ENCODE measurements around the gene MORC3.
A peak's percentile ranks its signal among the peaks of the same experiment; 100 is the strongest.
"Not testable (repeated sequence)": the region's sequence is repeated elsewhere in the genome, so short reads cannot be mapped to it uniquely, and the experiment has no call there.

MORC3 gene, protein sequence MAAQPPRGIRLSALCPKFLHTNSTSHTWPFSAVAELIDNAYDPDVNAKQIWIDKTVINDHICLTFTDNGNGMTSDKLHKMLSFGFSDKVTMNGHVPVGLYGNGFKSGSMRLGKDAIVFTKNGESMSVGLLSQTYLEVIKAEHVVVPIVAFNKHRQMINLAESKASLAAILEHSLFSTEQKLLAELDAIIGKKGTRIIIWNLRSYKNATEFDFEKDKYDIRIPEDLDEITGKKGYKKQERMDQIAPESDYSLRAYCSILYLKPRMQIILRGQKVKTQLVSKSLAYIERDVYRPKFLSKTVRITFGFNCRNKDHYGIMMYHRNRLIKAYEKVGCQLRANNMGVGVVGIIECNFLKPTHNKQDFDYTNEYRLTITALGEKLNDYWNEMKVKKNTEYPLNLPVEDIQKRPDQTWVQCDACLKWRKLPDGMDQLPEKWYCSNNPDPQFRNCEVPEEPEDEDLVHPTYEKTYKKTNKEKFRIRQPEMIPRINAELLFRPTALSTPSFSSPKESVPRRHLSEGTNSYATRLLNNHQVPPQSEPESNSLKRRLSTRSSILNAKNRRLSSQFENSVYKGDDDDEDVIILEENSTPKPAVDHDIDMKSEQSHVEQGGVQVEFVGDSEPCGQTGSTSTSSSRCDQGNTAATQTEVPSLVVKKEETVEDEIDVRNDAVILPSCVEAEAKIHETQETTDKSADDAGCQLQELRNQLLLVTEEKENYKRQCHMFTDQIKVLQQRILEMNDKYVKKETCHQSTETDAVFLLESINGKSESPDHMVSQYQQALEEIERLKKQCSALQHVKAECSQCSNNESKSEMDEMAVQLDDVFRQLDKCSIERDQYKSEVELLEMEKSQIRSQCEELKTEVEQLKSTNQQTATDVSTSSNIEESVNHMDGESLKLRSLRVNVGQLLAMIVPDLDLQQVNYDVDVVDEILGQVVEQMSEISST

DNA sequence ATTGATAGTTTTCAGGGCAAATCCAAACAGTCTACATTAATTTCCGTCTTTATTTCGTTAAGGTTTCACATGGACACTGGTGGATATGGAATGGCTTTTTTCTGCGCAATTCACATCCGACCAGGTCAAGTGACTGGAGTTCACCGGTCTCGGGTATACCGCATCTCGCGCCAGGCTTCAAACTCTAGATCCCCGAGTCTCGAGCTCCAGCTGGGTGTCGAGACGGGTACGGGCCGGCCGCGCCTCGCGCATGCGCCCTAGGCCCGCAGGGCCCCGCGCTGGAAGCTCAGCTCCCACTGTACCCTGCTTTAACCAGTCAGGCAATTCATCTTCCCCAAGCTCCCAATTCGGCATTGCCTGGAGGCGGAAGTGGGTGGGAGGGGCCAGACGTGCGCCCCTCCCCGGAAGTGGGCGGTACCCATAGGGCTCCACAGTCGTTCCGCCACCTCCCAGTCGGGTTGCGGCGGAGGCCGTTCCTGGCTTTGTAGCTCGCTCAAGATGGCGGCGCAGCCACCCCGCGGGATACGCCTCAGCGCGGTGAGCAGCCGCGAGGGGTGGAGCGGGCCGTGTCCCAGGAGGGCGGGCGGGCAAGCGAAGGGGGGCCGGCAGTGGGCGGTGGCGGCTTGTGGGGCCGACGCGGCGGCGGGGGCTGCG lies at the start of gene MORC3:
TSS of gene MORC3 (plus strand) at position 431 of the 654 bp plus-strand sequence. CDS start at position 499, 68 bp downstream.
- DNase-seq = peak; percentile 99

DNA sequence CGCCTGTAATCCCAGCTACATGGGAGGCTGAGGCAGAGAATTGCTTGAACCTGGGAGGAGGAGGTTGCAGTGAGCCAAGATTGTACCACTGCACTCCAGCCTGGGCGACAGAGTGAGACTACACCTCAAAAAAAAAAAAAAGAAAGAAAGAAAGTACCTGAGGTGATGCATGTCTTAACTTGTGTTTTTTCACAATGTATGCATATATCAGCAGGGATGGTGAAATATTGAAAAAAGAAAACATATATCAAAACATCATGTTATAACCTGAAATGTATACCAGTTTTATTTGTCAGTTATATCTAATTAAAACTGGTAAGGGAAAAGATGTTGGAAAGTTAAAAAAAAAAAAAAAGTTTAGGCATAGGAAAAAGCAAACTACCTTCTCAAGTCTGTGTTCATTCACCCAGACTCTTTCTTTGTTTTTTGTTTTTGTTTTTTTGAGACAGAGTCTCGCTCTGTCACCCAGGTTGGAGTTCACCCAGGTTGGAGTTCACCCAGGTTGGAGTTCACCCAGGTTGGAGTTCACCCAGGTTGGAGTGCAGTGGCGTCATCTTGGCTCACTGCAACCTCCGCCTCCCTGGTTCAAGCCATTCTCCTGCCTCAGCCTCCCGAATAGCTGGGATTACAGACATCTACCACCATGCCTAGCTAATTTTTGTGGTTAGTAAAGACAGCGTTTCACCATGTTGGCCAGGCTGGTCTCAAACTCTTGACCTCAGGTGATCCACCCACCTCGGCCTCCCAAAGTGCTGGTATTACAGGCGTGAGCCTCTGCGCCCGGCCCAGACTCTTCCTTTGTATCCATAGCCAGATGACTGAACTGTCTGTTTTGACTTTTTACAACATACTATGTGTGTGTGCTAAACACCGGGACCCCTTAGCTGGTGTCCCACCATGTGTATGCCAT lies 49.0 kb upstream of the MORC3 start:
- DNase-seq = not testable (repeated sequence)

DNA sequence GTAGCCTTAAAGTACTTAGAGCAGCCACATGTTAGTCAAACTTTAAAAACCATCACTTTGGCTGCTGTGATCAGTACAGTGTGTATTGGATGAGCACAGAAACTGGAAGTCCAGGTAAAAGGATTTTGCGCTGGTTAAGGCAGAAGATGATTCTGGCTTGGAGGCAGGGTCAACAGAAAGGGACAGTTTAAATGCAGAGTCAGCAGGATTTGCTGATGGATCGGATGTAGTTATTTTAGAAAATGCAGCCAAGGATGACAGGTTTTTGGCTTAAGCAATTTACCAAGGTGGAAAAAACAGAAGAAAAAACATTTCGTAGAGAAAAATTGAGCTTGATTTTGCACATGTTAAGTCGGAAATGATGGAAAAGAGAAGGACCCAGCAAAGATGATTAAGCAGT lies 45.9 kb upstream of the MORC3 start:
- no peak for DNase-seq

DNA sequence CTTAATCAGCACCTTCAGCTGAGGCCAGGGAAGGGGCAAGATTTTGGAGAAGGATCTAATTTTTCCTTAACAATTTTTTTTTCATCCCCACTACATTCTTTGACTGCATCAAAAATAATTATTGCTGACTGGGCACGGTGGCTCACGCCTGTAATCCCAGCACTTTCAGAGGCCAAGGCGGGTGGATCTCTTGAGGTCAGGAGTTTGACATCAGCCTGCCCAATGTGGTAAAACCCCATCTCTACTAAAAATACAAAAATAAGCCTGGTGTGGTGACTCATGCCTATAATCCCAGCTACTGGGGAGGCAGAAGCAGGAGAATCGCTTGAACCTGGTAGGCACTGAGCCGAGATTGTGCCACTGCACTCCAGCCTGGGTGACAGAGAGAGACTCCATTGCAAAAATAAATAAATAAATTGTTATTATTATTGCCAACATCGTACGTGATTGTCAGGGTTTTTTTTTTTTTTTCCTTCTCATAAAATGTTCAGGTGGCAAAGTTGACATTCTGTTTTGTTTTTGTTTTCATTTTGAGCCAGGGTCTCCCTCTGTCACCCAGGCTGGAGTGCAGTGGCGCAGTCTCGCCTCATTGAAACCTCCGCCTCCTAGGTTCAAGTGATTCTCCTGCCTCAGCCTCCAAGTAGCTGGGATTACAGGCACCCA lies 37.3 kb upstream of the MORC3 start:
- peak; percentile 24 for DNase-seq

DNA sequence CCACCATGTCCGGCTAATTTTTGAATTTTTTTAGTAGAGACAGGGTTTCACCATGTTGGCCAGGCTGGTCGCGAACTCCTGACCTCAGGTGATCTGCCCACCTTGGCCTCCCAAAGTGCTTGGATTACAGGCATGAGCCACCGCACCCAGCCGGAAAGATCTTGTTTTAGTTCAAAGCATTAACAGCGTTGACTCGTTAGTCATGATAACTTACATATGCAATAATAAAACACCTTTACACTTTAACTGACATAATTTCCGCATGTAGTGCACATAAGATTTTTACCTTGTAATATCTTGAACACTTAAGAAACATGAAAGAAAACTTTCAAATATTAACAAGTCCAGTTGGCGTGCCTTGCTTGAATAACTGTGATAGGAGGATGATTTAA lies 36.8 kb upstream of the MORC3 start:
- DNase-seq = not testable (repeated sequence)

DNA sequence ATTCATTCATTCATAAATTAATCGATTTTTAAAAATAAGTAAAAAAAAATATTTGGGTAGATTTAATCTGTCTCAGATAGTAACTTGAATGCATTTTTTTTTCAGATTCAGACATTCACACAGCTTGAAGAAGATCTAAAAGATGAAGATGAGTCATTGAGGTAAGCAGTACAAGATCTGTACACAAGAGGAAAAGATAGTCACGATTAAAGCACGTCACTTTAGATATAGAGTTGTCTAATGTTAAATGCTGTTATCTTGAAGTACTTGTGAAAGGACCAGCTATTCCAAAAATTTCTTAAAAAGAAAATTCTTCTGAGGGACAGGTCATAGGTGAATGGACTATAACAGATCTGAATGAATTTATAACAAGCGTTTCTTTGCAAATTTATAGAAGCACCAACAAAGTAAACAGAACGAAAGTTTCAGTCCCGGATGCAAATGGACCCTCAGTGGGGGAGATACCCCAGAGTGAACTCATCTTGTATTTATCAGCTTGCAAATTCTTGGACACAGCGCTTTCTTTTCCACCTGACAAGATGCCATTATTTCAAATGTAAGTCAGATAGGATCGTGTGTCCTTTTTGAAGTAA lies 31.2 kb upstream of the MORC3 start:
- no peak for DNase-seq

DNA sequence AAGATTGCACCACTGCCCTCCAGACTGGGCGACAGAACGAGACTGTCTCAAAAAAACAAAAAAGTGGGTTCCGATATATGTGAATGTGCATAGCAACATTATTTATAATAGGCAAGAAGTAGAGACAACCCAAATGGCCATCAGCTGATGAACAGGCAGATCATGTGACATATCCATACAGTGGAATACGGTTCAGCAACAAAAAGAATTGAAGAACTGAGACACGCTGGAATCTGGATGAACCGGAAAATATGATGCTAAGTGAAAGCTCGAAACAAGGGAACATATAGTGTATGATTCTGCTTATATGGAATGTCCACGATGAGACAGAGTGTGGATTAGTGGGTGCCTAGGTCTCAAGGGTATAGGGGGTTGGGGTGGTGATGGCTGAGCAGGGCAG lies 28.5 kb upstream of the MORC3 start:
- DNase-seq = no peak

DNA sequence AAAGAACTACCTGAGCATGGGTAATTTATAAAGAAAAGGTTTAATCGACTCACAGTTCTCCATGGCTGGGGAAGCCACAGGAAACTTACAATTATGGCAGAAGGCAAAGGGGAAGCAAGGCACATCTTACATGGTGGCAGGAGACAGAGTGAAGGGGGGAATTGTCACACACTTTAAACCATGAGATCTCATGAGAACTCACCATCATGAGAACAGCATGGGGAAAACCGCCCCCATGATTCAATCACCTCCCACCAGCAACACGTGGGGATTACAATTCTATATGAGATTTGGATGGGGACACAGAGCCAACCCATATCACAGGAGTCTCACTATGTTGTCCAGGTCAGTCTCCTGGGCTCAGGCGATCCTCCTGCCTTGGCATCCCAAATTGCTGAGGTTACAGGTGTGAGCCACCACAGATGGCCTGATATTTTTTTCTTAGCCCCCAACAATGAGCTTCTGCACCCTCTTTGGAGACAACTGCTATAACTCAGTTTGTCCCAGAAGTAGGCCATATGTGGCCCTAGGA lies 22.5 kb upstream of the MORC3 start:
- no peak for DNase-seq

DNA sequence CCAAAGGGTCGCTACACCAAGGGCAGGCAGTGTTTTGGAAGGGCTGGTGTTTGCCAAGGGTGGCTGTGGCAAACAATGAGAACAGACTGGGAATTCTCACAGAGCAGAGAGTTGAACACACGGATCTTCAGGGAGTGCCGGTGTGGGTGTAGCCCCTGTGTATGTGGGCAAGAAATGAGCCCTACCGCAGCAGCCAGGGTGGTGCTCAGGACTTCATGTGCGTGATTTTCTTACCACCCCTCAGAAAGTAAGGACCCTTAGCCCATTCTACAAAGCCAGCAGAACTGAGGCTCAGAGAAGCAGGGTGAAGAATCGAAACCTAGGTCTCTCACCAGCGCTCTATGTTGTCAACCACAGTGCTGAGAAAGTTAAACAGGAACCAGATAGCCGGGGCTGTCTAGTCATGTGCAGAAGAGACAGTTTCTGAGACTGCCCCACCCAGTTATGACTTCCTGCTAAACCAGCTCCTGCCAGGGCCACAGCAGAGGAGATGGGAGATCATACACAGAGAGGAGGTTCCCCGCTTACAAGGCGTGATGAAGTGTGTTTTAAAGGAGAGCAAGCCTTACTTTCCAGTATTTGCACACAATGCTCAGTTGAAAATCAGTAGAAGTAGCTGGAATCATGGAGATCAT lies 21.9 kb upstream of the MORC3 start:
- no peak for DNase-seq

DNA sequence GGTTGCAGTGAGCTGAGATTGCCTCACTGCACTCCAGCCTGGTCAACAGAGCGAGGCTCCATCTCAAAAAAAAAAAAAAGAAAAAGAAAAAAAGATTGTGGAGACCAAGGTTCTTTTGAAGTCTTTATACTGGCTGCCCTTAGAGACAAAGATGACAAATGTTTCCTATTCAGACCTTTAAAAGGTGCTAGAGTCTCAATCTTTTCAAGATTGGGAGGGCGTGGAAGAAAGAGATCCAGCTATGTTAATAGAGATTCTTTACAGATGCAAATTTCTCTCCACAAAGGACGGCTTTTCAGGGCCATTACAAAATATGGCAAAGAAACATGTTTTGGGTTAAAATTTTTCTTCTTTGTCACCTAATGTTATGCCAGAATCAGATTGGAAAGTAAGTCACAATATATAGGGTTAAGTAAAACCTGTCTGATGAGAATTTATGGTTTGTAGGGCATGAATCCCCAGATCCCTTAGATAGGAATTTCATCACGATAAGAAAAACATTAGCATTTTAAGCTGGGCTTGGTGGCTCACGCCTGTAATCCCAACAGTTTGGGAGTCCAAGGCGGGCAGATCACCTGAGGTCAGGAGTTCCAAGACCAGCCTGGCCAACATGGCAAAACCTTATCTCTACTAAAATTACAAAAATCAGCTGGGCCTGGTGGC lies 13.0 kb upstream of the MORC3 start:
- DNase-seq = no peak

DNA sequence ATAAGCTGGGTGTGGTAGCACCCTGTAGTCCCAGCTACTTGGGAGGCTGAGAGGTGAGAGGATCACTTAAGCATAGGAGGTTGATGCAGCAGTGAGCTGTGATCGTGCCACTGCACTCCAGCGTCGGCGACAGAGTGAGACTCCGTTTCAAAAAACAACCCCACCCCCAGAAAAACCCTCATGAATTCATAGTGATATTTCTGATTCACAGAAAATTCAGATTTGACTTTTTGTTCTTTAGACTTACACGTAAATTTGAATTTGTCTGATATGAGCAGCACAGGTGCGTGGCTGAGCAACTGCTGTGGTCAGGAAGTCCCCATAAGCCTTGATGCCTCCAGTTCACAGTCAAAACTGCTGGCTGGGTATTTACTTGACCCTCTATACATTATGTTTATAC lies 10.0 kb upstream of the MORC3 start:
- no peak for DNase-seq

DNA sequence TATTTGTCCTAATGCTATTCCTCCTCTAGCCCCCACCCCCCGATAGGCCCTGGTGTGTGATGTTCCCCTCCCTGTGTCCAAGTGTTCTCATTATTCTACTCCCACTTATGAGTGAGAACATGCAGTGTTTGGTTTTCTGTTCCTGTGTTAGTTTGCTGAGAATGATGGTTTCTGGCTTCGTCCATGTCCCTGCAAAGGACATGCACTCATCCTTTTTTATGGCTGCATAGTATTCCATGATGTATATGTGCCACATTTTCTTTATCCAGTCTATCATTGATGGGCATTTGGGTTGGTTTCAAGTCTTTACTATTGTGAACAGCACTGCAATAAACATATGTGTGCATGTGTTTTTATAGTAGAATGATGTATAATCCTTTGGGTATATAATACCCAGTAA lies 6.6 kb upstream of the MORC3 start:
- not testable (repeated sequence) for DNase-seq

DNA sequence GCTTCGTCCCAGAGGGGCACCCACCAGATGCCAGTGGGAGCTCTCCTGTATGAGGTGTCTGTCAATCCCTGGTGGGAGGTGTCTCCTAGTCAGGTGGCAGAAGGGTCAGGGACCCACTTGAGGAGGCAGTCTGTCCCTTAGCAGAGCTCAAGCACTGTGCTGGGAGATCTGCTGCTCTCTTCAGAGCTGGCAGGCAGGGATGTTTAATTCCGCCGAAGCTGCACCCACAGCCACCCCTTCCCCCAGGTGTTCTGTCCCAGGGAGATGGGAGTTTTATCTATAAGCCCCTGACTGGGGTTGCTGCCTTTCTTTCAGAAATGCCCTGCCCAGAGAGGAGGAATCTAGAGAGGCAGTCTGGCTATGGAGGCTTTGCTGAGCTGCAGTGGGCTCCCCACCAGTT lies 4.0 kb upstream of the MORC3 start:
- not testable (repeated sequence) for DNase-seq

DNA sequence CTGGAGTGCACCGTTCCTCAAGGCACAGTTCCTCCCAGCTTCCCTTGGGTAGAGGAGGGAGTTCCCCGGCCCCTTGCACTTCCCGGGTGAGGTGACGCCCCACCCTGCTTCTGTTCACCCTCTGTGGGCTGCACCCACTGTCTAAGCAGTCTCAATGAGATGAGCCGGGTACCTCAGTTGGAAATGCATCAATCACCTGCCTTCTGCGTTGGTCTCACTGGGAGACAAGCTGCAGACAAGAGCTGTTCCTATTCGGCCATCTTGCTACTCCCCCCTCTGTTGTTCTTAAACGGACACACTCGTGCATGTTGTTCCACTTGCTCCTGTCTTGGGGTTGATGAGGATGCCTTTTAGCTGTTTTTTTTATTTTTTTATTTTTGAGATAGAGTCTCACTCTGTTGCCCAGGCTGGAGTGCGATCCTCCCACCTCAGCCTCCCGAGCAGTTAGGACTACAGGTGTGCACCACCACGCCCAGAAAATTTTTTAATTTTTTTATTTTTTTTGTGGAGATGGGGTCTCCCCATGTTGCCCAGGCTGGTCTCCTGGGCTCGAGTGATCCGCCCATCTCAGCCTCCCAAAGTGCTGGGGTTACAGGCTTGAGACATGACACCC lies 3.0 kb upstream of the MORC3 start:
- no peak for DNase-seq

DNA sequence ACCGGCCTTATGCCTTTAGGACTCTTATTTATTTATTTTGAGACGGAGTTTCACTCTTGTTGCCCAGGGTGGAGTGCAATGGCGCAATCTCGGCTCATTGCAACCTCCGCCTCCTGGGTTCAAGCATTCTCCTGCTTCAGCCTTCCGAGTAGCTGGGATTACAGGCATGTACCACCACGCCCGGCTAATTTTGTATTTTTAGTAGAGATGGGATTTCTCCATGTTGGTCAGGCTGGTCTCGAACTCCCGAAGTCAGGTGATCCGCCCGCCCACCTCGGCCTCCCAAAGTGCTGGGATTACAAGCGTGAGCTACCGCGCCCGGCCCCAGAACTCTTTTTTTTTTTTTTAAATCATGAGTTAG lies 611 bp upstream of the MORC3 start:
- not testable (repeated sequence) for DNase-seq

DNA sequence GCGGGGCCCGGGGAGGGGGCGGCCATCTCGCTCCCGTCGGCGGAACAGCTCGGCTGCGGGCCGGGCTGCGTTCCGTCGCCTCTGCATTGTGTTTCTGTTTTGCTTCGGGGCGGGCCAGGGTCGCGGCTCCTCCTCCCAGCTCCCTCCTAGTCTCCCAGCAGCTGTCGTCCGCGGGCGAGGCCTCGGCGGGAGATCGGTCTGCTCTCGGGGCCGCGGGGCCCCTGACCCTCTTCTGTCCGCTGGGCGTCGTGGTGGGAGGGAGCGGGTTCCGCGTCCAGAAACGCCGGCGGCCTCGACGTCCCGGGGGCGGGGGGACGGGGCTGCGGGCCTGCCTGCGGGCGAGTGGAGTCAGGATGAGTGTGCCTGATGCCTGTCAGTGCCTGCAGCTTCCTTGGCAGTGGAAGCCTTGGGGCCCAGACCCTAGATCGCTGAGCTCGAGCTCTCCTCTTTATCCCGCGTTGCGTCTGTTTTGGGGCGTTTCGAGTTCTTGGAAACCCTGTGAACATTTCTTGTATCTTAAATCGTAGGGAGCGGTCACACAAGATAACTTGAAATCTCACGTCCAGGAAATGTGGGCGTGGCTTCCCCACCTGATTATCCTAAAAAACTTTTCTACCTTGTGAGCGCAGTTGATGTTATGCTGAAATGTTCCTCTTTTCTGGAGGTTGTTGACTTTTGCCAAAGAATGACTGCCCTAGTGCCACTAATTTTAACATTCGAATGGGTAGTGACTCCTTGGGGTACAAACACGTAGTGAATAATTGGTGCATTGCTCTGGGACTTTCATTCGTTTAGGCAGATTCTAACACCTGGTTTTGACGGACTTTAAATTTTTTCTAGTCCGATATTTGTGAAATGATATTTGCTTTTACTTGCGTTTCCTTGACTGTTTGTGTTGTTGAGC lies 676 bp downstream of the MORC3 start:
- DNase-seq = peak; percentile 74

DNA sequence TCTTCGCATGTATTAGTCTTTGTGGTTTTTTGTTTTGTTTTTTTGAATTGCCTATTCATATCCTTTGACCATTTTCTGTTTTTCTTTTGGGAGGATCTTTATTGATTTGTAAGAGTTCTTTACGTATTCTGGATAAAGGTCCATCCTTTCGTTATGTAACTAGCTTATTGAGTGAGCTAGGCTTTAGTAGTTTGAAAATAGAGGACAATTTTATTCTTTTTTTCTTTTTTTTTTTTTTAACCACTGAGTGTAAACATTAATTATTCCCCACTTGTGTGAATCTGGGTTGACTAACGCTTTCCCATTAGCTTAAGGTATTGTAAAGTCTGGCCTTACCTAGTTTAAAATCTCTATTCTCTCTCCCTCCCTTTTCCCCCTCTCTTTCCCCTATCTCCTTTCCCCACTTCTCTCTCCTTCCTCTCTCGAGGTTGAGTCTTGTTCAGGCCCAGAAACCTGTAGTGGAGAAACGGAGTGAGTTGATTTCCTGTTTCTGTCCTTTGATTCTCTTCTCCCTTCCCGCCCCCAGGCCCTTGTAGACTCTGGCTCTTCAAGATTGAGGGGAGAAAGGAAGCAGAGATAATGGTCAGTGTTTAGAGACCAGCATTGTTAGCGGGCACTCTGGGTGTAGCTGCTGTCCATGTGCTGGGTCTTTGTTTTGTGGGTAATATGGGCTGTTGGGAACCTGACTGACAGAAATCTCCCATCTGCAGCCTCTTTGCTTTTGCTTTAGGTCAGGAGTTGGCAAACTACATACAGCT lies 1.5 kb downstream of the MORC3 start:
- DNase-seq = peak; percentile 25

DNA sequence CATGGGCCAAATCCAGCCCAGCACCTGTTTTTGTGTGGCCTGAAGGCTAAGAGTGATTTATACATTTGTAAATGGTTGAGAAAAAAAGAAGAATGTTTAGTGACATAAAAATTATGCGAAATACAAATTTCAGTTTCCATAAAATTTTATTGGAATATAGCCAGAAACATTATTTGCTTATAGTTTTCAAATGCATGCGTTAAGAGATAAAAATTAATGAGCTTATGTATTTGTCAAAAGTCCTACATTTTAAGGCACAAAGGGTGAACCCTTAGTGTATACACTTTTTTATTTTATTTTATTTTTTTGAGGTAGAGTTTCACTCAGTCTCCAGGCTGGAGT lies 2.1 kb downstream of the MORC3 start:
- DNase-seq = no peak

Measured in fibroblast of skin of right biceps (primary cell).